Activated naive CD8-positive, alpha-beta T cell treated with anti-CD3 and anti-CD28 coated beads, Interleukin-2, amount 10 ng/mL, durations not matched to agents 7 days and 5 days (primary cell): ENCODE data around the gene KRT4. TPM values are rescaled to one million over a fixed set of nuclear protein-coding genes. Genes with fewer than 3 reads are reported as not detected.

Experiments used
- ATAC-seq: fragments of 150-1000 bp; cut with Tn5 transposase; one replicate; pipeline ENCODE4 v1.10.0; 2021; ENCODE audit warnings: low read depth, moderate library complexity
- POLR2A ChIA-PET: fragments of 350-600 bp; sonication (Branson Sonifier 250); formaldehyde crosslinking; loops from one replicate; lab custom pipeline; 2021; ENCODE audit warnings: antibody characterized with exemption; lab: Charles Lee
- DNase-seq: peaks from one replicate; pipeline ENCODE4 v3.0.0; 2021
- H3K27ac Mint-ChIP-seq: one replicate; pipeline ENCODE4 v1.8.0; 2022; ENCODE audit warnings: mild to moderate bottlenecking, mixed read lengths
- H3K27me3 Mint-ChIP-seq: one replicate; pipeline ENCODE4 v1.8.0; 2022; ENCODE audit warnings: mild to moderate bottlenecking, moderate library complexity, mixed read lengths
- H3K36me3 Mint-ChIP-seq: one replicate; pipeline ENCODE4 v1.8.0; 2021; ENCODE audit warnings: mild to moderate bottlenecking, mixed read lengths
- H3K4me1 Mint-ChIP-seq: one replicate; pipeline ENCODE4 v1.8.0; 2021; ENCODE audit warnings: mixed read lengths
- H3K4me3 Mint-ChIP-seq: one replicate; pipeline ENCODE4 v1.8.0; 2022; ENCODE audit warnings: mild to moderate bottlenecking, moderate library complexity, mixed read lengths
- H3K9me3 Mint-ChIP-seq: one replicate; pipeline ENCODE4 v1.8.0; 2021; ENCODE audit warnings: mixed read lengths
- total RNA-seq, 2 experiments: library from RNA; stranded (reverse); gene quantifications; one replicate each; pipeline ENCODE4 v1.2.3, GENCODE V29; 2021

KRT4 gene
- total RNA-seq, 2 experiments from 2014 or later = not detected

DNA sequence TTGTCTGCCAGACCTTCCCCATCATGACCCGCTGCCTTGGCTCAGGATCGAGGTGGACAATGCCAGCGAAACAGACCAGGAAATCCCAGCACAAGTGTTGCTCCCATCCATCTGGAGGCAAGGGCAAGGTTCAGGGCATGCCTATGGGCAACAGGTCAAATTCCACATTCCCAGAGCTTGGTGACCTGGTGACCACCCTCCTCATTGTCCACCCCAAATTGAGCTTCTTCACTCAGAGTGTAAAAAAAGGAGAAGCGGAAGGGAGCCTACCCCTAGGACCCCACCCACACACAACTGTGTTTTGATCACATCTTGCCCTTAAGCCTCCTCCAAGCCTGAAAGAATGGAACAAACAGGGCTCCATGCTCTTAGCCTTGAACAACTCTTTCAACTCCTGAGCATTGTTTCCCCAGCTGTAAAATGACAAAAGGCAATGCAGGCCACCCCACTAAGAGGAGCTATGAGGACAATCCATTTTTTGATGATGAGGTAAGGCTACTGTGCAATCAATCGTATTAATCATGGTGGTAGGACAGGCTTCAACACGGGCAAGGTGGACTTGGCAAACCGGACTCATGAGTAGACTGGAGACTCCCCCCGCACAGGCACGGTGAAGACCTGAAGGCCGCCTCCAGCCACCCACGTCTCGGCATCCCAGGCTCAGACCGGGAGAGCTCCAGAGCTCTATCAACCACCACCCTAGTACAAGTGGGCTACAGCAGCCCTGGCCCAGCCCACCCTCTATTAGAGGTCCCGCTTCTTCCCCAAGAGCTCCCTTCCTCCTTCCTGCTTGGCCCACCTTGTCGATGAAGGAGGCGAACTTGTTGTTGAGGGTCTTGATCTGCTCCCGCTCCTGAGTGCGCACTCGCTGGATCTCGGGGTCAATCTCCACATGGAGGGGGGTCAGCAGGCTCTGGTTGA, 19.3 kb upstream of the KRT4 start:
- H3K9me3 Mint-ChIP-seq = no peaks in the 10 kb centered on the region
- POLR2A ChIA-PET = no interaction called here
- no peak for ATAC-seq

DNA sequence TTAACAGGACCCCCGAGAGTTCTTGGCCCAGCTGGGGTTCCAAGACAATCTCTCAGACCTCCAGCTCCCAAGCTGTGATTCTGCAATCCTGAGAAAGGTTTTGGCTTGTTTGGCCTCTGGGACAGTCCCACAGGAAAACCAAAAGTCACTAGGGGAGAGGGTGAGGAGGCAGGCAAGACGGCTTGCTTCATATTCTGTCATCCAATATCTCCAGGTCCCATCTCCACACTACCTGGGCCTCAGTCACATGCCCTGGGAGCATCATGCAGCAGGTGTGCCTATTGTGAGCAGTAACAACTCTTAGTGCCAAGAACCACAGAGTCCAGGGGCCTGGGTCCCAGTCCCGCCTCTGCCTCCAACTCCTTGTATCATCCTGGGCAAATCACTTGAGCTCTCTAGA, 18.5 kb upstream of the KRT4 start:
- Mint-ChIP-seq H3K27ac (no peak overlapping the region), H3K4me3 (no peak overlapping the region), H3K27me3 (no peaks in the 10 kb centered on the region), H3K4me1 (peaks cover 27% of the 10 kb centered on the region), H3K9me3 (no peaks in the 10 kb centered on the region), H3K36me3 (no peaks in the 10 kb centered on the region)
- DNase-seq (no peak), ATAC-seq (no peak)
- POLR2A ChIA-PET = no interaction called here

More for the DNA sequence above, 19.3 kb upstream of the KRT4 start:
- no peaks in the 10 kb centered on the region for H3K27me3 Mint-ChIP-seq
- H3K27ac Mint-ChIP-seq = peak overlapping the region; percentile 63
- DNase-seq = no peak
- H3K4me3 Mint-ChIP-seq = no peak overlapping the region
- H3K4me1 Mint-ChIP-seq = peaks cover 34% of the 10 kb centered on the region
- H3K36me3 Mint-ChIP-seq = no peaks in the 10 kb centered on the region

DNA sequence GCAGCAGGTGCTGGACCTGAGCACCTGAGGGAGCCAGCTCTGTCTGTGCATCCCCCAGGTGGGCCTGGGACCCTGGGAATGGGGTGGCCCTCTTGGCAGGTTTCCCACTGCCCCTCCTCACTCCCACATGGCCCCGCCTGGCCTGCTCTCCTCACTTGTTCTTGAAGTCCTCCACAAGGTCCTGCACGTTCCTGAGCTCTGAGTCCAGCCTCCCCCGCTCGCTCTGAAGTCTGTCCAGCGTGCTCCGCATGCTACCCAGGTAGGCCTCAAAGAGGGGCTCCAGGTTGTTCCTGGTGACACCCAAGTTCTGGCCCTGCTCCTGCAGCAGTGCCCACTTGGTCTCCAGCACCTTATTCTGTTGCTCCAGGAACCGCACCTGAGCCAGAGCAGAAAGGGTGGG, 17.3 kb upstream of the KRT4 start:
- Mint-ChIP-seq H3K9me3 (no peaks in the 10 kb centered on the region), H3K36me3 (no peaks in the 10 kb centered on the region), H3K27ac (no peak overlapping the region), H3K4me3 (no peak overlapping the region), H3K4me1 (peaks cover 16% of the 10 kb centered on the region), H3K27me3 (no peaks in the 10 kb centered on the region)
- no peak for DNase-seq
- ATAC-seq = no peak
- POLR2A ChIA-PET = no interaction called here

DNA sequence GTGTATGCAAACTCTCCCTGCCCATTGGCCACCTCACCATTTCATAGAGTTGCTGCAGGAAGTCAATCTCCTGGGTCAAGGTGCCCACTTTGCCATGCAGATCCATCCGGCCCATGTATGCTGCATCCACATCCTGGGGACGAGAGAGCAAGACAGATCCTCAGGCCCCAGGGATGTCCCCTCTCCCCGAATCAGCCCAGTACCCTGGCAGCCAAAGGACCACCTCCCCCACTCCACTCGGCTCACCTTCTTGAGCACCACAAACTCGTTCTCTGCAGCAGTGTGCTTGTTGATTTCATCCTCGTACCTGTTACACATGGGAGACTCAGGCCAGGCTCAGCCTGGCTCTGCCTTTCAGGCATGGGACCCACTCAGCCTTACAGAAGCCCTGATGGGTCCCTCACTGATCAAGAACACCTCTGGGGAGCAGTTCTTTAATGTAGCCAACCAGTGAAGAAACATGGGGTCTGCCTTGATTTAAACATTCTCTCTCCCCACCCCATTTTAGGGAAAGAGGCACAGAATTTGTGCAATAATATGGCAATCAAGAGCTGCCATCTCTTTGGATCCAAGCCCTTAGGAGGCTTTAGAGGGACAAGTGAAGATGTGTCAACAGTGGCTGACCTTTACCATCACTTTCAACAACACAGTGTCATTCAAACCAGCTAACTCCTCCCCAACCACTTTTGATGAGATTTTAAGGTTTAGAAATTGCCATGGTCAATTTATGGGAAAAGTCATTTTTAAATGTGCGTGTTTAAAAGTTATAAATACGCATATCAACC, 16.3 kb upstream of the KRT4 start:
- no peak for DNase-seq
- Mint-ChIP-seq H3K4me1 (peaks cover 8% of the 10 kb centered on the region), H3K4me3 (no peak overlapping the region), H3K36me3 (no peaks in the 10 kb centered on the region), H3K9me3 (no peaks in the 10 kb centered on the region), H3K27me3 (no peaks in the 10 kb centered on the region), H3K27ac (no peak overlapping the region)
- POLR2A ChIA-PET = no interaction called here
- no peak for ATAC-seq

DNA sequence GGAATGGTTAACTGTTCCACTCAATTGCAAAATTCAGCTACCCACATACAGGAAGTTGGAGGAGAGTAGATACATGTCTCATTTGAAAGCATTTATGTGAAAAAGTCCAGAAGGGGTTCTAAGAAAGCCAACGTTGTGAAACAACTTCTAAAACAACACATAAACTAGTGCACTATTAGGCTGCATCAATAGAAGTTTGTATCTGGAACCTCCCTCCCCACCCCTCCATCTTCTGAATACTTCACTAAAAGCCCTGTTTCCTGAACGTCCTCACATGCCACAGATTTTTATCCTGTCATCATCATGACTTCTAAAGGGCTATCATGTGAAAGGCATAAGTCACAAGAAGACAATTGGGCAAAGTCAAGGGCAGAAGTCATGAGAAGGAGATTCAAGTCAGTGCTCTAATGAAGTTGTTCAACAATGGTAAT, 14.7 kb upstream of the KRT4 start:
- POLR2A ChIA-PET = no interaction called here
- ATAC-seq = no peak
- DNase-seq = no peak
- Mint-ChIP-seq H3K4me1 (peaks cover 8% of the 10 kb centered on the region), H3K36me3 (no peaks in the 10 kb centered on the region), H3K27ac (peak overlapping the region; percentile 7), H3K27me3 (no peaks in the 10 kb centered on the region), H3K9me3 (no peaks in the 10 kb centered on the region), H3K4me3 (no peak overlapping the region)

DNA sequence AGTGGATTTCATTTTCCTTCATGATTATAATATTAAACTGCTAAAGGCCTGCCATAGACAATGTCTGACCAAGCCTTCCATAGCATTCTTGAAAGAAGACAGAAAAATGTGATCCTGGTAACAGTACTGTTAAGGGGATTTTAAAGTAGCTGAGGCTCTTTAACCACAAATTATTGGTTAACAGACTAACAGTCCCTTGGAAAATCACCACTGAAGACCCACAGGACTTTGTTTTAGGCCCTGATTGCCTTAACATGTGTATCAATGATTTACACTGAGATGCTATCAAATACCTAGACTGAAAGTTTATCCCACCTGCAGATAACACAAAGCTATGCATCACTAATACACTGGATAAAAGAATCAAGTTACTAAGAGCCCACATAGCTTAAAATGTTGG, 14.2 kb upstream of the KRT4 start:
- Mint-ChIP-seq H3K9me3 (no peaks in the 10 kb centered on the region), H3K4me1 (peaks cover 8% of the 10 kb centered on the region), H3K36me3 (no peaks in the 10 kb centered on the region), H3K4me3 (no peak overlapping the region), H3K27me3 (no peaks in the 10 kb centered on the region), H3K27ac (no peak overlapping the region)
- ATAC-seq = no peak
- POLR2A ChIA-PET = no interaction called here
- no peak for DNase-seq

DNA sequence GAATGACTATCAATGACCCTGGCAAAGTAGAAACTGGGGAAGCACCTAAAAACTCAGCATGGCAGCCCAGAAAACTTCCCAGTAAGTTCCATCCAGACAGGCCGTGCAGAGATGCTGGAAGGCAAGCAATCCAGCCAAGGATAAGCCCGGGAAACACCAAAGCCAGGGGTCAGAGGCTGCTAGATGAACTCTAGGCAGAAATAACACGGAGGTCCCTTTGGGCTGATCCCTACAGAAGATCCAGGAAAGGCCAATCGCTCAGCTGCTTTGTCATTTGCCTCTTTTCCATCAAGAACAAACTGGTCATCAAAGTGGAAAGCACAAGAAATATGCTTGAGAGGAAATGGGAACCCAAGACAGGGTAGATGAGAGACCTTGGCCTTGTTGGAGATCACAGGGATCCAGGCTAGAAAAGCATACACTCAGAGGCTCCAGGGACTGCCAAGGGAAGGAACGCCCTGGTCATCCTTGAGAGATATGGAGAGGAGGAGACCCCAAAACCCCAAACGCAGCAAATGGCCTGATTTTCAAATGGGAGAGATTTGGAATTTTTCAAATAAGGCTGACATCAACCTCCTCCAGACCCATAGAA, 13.7 kb upstream of the KRT4 start:
- Mint-ChIP-seq H3K36me3 (no peaks in the 10 kb centered on the region), H3K27me3 (no peaks in the 10 kb centered on the region), H3K4me1 (peaks cover 8% of the 10 kb centered on the region), H3K27ac (no peak overlapping the region), H3K4me3 (no peak overlapping the region), H3K9me3 (no peaks in the 10 kb centered on the region)
- POLR2A ChIA-PET = no interaction called here
- no peak for DNase-seq
- ATAC-seq = no peak

DNA sequence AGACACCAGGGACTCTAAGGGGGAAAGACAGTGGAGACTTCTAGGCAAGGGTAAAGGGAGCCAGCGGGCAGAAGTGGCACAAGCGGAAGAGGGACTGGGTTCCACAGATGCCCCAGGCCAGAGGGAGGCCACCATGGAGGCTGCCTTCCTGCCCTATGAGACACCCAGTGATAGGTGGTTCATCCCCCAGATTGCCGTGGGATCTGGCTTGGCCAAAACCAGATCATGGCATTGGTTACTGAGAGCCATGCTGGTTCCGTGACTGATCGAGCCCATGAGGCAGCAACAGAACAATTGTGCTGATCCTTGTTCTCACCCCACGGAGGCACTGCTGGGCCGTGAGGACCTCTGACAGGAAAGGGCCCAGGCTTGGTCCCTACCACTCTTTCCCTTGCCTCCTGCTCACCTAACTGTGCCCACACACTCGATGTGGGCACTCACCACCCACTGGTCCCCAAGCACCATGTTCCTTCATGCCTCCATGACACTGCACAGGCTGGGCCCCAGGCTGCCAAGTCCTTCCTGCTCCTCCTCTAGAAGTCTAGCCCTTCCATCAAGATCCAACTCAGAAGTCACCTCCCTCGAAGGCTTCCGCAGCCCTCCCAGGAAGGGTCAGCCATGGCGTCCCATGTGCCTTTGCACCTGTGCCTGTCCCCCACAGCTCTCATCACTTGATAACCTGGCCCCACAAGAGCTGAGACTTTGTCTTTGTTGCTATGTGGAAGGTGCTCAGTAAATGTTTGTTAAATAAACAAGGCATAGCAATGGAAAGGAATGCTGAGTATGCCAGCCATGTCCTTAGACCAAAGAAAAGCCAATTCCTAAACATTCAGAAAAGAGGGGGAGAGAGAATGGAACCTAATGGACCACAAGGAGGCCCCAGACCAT, 12.9 kb upstream of the KRT4 start:
- POLR2A ChIA-PET = no interaction called here
- H3K4me3 Mint-ChIP-seq = no peak overlapping the region

DNA sequence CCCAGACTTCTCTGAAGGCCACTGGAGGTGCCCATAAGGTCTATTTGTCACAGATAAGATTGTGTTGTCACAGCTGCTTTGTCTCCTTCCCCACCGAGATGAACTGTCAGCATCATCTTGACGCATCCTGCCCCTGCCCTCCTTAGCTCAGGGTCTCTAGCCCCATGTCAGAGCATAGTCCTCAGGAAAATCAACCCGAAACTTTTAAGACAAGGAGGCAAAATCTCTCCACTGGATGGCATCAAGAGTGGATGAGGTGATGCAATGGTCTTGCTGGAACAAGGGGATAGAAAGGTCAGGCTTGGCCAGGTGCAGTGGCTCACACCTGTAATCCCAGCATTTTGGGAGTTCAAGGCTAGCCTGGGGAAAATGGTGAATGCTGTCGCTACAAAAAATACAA, 12.0 kb upstream of the KRT4 start:
- H3K27me3 Mint-ChIP-seq = no peaks in the 10 kb centered on the region
- no peak overlapping the region for H3K4me3 Mint-ChIP-seq
- POLR2A ChIA-PET = no interaction called here
- H3K4me1 Mint-ChIP-seq = peaks cover 8% of the 10 kb centered on the region
- DNase-seq = no peak
- ATAC-seq = no peak
- H3K9me3 Mint-ChIP-seq = no peaks in the 10 kb centered on the region
- no peak overlapping the region for H3K27ac Mint-ChIP-seq
- no peaks in the 10 kb centered on the region for H3K36me3 Mint-ChIP-seq

More for the DNA sequence above, 12.9 kb upstream of the KRT4 start:
- Mint-ChIP-seq H3K27me3 (no peaks in the 10 kb centered on the region), H3K27ac (no peak overlapping the region), H3K36me3 (no peaks in the 10 kb centered on the region), H3K4me1 (peaks cover 8% of the 10 kb centered on the region), H3K9me3 (no peaks in the 10 kb centered on the region)
- DNase-seq = no peak
- ATAC-seq = no peak

DNA sequence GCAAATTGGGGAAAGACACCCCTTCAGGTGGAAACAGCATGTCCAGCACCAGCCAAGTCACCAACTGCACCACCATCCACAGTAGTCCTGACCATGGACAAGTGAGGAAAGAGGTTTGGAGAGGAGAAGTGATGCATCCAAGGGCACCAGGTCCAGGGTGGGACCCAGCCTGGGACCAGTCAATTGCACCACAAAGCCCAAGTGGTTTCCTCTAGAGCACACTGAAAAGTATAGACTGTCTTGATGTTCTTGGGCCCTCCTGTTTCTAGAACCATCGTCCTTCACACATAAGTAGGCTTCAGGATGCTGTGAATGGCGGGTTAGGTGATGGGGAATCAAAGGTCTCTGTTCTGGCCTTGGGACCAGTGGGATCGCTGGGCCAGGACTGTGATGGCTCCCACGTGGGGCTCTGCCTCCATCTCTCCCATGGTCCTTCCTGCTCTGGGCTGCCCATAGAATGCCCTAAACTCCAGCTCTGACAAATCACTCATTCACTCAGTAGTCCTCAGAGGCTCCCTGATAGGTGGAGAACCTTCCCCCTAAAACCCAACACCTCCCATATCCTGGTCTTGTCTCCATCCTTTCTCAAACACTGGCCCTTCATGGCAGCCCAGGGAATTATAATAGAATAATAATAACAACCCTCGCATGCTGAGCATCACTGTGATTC, 11.0 kb upstream of the KRT4 start:
- DNase-seq (no peak), ATAC-seq (no peak)
- no peaks in the 10 kb centered on the region for H3K9me3 Mint-ChIP-seq
- POLR2A ChIA-PET = no interaction called here
- H3K27ac Mint-ChIP-seq = no peak overlapping the region
- peaks cover 8% of the 10 kb centered on the region for H3K4me1 Mint-ChIP-seq
- no peak overlapping the region for H3K4me3 Mint-ChIP-seq
- H3K36me3 Mint-ChIP-seq = no peaks in the 10 kb centered on the region
- no peaks in the 10 kb centered on the region for H3K27me3 Mint-ChIP-seq

DNA sequence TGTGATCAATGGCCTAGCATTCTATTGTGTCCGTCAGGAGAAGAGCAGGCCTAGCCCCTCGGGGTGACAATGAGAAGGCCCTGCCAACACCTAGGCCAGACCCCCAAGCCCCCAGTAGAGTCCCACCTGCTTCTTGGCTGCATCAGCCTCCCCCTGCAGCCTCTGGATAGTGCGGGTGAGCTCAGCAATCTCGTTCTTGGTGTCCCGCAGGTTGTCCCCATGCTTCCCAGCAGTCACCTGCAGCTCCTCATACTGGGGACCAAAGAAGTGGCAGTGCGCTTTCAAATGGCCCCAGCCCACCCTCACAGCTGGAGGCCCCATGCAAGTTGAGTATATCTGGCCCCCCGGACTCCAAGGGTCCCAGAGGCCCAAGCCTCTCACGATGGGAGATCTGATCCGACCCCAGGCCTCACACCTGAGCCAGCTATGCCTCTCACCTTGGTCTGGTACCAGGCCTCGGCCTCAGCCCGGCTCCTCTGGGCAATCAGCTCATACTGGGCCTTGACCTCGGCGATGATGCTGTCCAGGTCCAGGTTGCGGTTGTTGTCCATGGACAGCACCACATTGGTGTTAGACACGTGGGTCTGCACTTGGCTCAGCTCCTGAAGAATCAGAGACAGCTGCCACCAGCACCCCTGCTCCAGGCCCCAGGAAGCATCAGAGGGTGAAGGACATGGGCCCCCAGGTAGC, 10.0 kb upstream of the KRT4 start:
- Mint-ChIP-seq H3K4me1 (peaks cover 4% of the 10 kb centered on the region), H3K4me3 (no peak overlapping the region), H3K27me3 (peaks cover 2% of the 10 kb centered on the region), H3K27ac (no peak overlapping the region), H3K9me3 (no peaks in the 10 kb centered on the region), H3K36me3 (no peaks in the 10 kb centered on the region)
- ATAC-seq (no peak), DNase-seq (no peak)
- POLR2A ChIA-PET = no interaction called here
